Uterus (tissue), 2 donors: ENCODE data around the gene CUL5.

Experiments used
- CTCF ChIP-seq, 4 experiments: fragments of 200-600 bp in 2 of 4; fragments of 450-650 bp in 2 of 4; sonication (generic) in 2 of 4; IDR thresholded peaks; one replicate each; pipeline ENCODE4 v1.5.1; 2016 to 2019; ENCODE audit warnings: antibody characterized with exemption in 4 of 4, mild to moderate bottlenecking in 2 of 4, moderate library complexity in 1 of 4
- POLR2A ChIP-seq, 2 donors: fragments of 450-650 bp; IDR thresholded peaks; one replicate each; pipeline ENCODE4 v1.6.1; 2016; ENCODE audit warnings: antibody characterized with exemption in 2 of 2, mild to moderate bottlenecking in 1 of 2, moderate library complexity in 1 of 2

- TF ChIP-seq CTCF (IDR thresholded peaks at IDR 0.05): no peak
- no peak for TF ChIP-seq POLR2A (IDR thresholded peaks at IDR 0.05)
These were observed 28.9 kb downstream of the CUL5 start for GRCh38 chr11:108037636-108038035.
